Fibroblast of lung (primary cell): ENCODE results near the gene IRF2BPL. TPM values are rescaled to one million over a fixed set of nuclear protein-coding genes. Genes with fewer than 3 reads are reported as not detected.
A peak's percentile ranks its signal among the peaks of the same experiment; 100 is the strongest.

Experiments used
- DNase-seq, 2 donors: peaks; one replicate each; pipeline versions ENCODE4 v3.0.0 to v3.0.0-alpha.2; 2010; ENCODE audit warnings: low read depth in 2 of 2
- H2AFZ ChIP-seq: 2 replicates; pipeline ENCODE4 v1.5.1; 2012; ENCODE audit warnings: low read length, control low read depth, inconsistent platforms
- H3K27ac ChIP-seq: 2 replicates; pipeline ENCODE4 v1.5.1; 2011; ENCODE audit warnings: low read length, control low read depth; ENCODE audit not compliant: insufficient read depth
- H3K27me3 ChIP-seq: 2 replicates; pipeline ENCODE4 v1.5.1; 2011; ENCODE audit warnings: mild to moderate bottlenecking, low read length; ENCODE audit not compliant: control insufficient read depth, insufficient read depth
- H3K36me3 ChIP-seq: 2 replicates; pipeline ENCODE4 v1.5.1; 2011; ENCODE audit warnings: low read length; ENCODE audit not compliant: control insufficient read depth, insufficient read depth
- H3K4me1 ChIP-seq: 2 replicates; pipeline ENCODE4 v1.5.1; 2011; ENCODE audit warnings: low read length; ENCODE audit not compliant: control insufficient read depth, insufficient read depth; ENCODE audit errors: extremely low read depth
- H3K4me2 ChIP-seq: 2 replicates; pipeline ENCODE4 v1.5.1; 2011; ENCODE audit warnings: low read length, control low read depth; ENCODE audit not compliant: insufficient read depth; ENCODE audit errors: extremely low read depth
- H3K4me3 ChIP-seq, 4 experiments: fragments of 200-600 bp in 1 of 4; sonication (generic) in 1 of 4; replicated peaks in 1 of 4; 2 replicates each; pipeline ENCODE4 v1.5.1; 2011 to 2016; ENCODE audit warnings: low read length in 4 of 4, low read depth in 3 of 4, mild to moderate bottlenecking in 3 of 4, control low read depth in 2 of 4, inconsistent platforms in 1 of 4, mixed read lengths in 1 of 4; ENCODE audit not compliant: insufficient read depth in 1 of 4; ENCODE audit errors: control extremely low read depth in 1 of 4
- H3K79me2 ChIP-seq: 2 replicates; pipeline ENCODE4 v1.5.1; 2012; ENCODE audit warnings: mild to moderate bottlenecking, low read length, inconsistent platforms; ENCODE audit not compliant: control insufficient read depth, insufficient read depth
- H3K9ac ChIP-seq: 2 replicates; pipeline ENCODE4 v1.5.1; 2011; ENCODE audit warnings: mild to moderate bottlenecking, low read length, control low read depth; ENCODE audit not compliant: insufficient read depth
- H3K9me3 ChIP-seq: 2 replicates; pipeline ENCODE4 v1.5.1; 2012; ENCODE audit warnings: low read depth, low read length; ENCODE audit not compliant: control insufficient read depth, insufficient read depth
- H4K20me1 ChIP-seq: 2 replicates; pipeline ENCODE4 v1.5.1; 2011; ENCODE audit warnings: low read length; ENCODE audit not compliant: control insufficient read depth, insufficient read depth; ENCODE audit errors: extremely low read depth
- CTCF ChIP-seq, 2 donors: IDR thresholded peaks in 1 of 2; conservative IDR thresholded peaks in 1 of 2; 1 replicate in 1 of 2; 2 replicates in 1 of 2; pipeline ENCODE4 v1.5.1; 2011 to 2012; ENCODE audit warnings: low read length in 2 of 2, control low read depth in 1 of 2, inconsistent platforms in 1 of 2, low read depth in 1 of 2, mild to moderate bottlenecking in 1 of 2
- EZH2 ChIP-seq: IDR thresholded peaks from 2 replicates; pipeline ENCODE4 v1.5.1; 2012; ENCODE audit warnings: low read length, control low read depth, mild to moderate bottlenecking; ENCODE audit errors: missing control alignments
- polyA plus RNA-seq, 2 donors: library from polyadenylated mRNA; depleted of rRNA in 1 of 2; stranded (reverse) in 1 of 2; unstranded in 1 of 2; fragments of >200 nt; gene quantifications; 2 replicates each; pipeline ENCODE4 v1.2.1, GENCODE V29; 2011 to 2012; ENCODE audit warnings: missing spikeins in 1 of 2
- total RNA-seq: library from RNA; depleted of rRNA; stranded (reverse); fragments of >200 nt; gene quantifications from 2 replicates; pipeline ENCODE4 v1.2.1, GENCODE V29; 2014

The IRF2BPL gene
- total and polyA plus RNA-seq, 2 donors (not counting 1 experiment from before 2014, with no cell fraction given): 9.8 to 45.9 TPM

DNA sequence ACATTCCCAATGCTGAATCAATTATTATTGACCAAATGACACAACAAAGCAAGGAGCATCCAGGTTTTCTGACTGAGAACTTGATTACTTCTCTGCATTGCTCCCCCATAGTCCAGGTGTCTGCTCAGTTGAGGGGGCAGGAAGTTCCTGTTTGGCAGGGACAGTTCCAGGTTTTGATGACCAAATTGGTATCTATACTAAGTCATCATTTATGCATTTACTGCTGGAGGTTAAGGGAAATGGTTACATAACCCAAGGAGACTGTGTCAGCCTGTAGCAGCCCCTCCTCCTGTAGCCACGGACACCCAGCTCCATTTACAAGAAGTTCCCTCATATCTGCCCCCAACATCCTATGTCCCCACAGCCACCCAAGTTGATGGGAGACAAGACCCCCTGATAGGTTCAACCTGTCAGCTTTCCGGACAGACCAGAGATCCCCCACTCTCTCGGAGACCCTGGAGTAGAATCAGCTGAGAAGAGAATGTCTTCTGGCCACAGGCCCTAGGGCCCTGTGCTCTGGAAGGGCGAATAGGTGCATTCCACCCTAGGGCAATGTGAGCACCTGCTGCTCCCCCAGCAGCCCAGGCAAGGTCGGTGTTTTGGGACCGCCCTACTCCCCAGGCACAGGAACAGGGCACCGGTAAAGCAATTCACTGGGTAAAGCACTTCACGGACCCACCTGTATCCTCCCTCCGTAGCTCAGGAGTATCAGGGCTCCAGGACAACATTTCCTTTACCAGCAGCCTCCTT, 23.6 kb downstream of the IRF2BPL start:
- no peak overlapping the region for H3K27ac ChIP-seq
- H3K36me3 ChIP-seq: no peaks in the 10 kb centered on the region
- H3K27me3 ChIP-seq: no peaks in the 10 kb centered on the region
- H3K4me2 ChIP-seq: no peak overlapping the region
- DNase-seq: no peak
- TF ChIP-seq CTCF (conservative IDR thresholded peaks at IDR 0.05 in 1 of 2, IDR thresholded peaks at IDR 0.05 in 1 of 2; ENCODE audit: low read depth in 1 of 2, low read length in 2 of 2) (no peak), EZH2 (no peak)
- no peak overlapping the region for H3K4me3 ChIP-seq
- no peak overlapping the region for H3K9ac ChIP-seq
- H3K9me3 ChIP-seq: no peaks in the 10 kb centered on the region
- H2AFZ ChIP-seq: no peak overlapping the region
- no peaks in the 10 kb centered on the region for H3K79me2 ChIP-seq
- no peaks in the 10 kb centered on the region for H3K4me1 ChIP-seq
- H4K20me1 ChIP-seq: no peaks in the 10 kb centered on the region

- Histone ChIP-seq H3K27ac (no peak overlapping the region), H2AFZ (no peak overlapping the region), H3K9ac (no peak overlapping the region), H3K79me2 (no peaks in the 10 kb centered on the region), H3K4me1 (no peaks in the 10 kb centered on the region), H3K27me3 (no peaks in the 10 kb centered on the region), H3K4me3 (no peak overlapping the region), H3K4me2 (no peak overlapping the region), H3K36me3 (no peaks in the 10 kb centered on the region), H3K9me3 (no peaks in the 10 kb centered on the region), H4K20me1 (no peaks in the 10 kb centered on the region)
- peak; percentile 33 to 72 for DNase-seq
- no peak for TF ChIP-seq CTCF (conservative IDR thresholded peaks at IDR 0.05 in 1 of 2, IDR thresholded peaks at IDR 0.05 in 1 of 2; ENCODE audit: low read depth in 1 of 2, low read length in 2 of 2)
- no peak for TF ChIP-seq EZH2
Measured at GRCh38 chr14:77003960-77004710, 24.4 kb downstream of the IRF2BPL start.

DNA sequence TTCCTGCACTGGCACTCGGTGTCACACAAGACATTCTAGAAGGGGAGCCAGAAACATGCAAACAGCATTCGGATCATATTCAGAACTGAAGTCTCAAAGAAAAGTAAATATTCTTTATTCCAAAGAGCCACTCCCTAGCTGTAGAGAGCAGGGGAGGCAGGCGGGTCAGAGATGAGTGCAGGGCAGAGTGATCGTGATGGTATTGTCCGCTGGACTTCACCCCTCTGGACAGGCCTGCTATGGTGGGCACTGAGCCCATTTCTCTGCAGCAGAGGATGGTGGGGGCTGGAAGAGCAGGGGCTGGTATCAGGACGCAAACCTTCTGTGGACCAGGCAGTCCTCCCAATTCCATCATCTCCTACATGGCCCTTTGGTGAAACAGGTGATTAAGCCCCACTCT, 25.6 kb downstream of the IRF2BPL start:
- H3K9ac ChIP-seq: no peak overlapping the region
- no peak overlapping the region for H3K27ac ChIP-seq
- H3K9me3 ChIP-seq: no peaks in the 10 kb centered on the region
- no peaks in the 10 kb centered on the region for H4K20me1 ChIP-seq
- no peaks in the 10 kb centered on the region for H3K36me3 ChIP-seq
- no peaks in the 10 kb centered on the region for H3K79me2 ChIP-seq
- H3K27me3 ChIP-seq: no peaks in the 10 kb centered on the region
- TF ChIP-seq CTCF (conservative IDR thresholded peaks at IDR 0.05 in 1 of 2, IDR thresholded peaks at IDR 0.05 in 1 of 2; ENCODE audit: low read depth in 1 of 2, low read length in 2 of 2) (no peak), EZH2 (no peak)
- no peak overlapping the region for H3K4me3 ChIP-seq
- no peak overlapping the region for H3K4me2 ChIP-seq
- DNase-seq: no peak
- no peak overlapping the region for H2AFZ ChIP-seq
- H3K4me1 ChIP-seq: no peaks in the 10 kb centered on the region
